ENCODE data around the gene PCNX1. TPM values are rescaled to one million over a fixed set of nuclear protein-coding genes. Genes with fewer than 3 reads are reported as not detected.

Gene PCNX1
- total and polyA plus RNA-seq, 4 donors: 5.7 to 41.2 (median 18.2) TPM

DNA sequence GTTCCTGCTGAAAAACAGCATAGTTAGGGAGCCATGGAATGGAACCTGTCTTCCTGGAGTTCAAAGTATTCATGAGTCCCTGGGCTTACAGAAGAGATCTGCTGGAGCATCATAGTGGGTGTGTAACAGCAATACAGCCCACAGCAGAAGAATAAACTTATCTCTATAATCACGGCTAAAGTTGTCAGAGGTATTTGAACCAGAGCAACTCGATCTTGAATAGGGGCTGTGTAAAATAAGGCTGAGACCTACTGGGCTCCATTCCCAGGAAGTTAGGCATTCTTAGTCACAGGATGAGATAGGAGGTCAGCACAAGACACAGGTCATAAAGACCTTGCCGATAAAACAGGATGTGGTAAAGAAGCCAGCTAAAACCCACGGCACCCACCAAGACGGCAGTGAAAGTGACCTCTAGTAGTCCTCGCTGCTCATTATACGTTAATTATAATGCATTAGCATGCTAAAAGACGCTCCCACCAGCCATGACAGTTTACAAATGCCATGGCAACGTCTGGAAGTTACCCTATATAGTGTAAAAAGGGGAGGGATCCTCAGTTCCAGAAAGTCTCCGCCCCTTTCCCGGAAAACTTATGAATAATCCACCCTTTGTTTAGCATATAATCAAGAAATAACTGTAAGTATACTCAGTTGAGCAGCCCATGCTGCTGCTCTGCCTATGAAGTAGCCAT, 223.4 kb downstream of the PCNX1 start:
- 68% methylated on average over 11 of the region's 11 CpGs for WGBS
- no peak for TF ChIP-seq FOXA2 (IDR thresholded peaks at IDR 0.05)
- peak; percentile 65 for TF ChIP-seq NR2F2 (IDR thresholded peaks at IDR 0.05)
- no peak for TF ChIP-seq RAD21 (IDR thresholded peaks at IDR 0.05)
- no peak for TF ChIP-seq GABPA (IDR thresholded peaks at IDR 0.05 in 1 of 2, conservative IDR thresholded peaks at IDR 0.05 in 1 of 2)

DNA sequence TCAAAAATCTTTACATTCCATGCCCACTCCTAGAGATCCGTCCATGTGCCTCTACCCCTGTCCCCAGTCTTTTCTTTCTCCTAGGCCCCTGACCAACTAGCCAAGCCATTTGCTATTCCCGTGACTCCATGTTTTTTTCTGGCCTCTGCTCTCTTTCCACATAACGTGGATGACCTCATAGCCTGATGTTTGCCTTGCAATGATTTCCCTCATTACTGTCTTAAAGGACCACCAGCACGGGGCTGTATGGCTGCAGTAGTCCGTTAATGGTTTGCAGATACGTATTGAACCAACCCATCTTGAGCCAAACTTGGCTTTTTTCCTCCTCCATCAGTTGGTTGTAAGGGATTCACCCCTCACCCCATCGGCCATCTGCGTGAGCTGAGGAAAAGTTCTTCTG, 226.0 kb downstream of the PCNX1 start:
- no peak overlapping the region for H3K9ac ChIP-seq (ENCODE audit: low read depth in 1 of 2, low read length in 2 of 2)
- no peak overlapping the region for H3K27ac ChIP-seq (ENCODE audit: low read depth in 1 of 2, low read length in 2 of 2)
- DNase-seq (ENCODE audit: low spot score): no peak
- H3K9me3 ChIP-seq (ENCODE audit: control insufficient read depth in 4 of 4, low read length in 3 of 4): no peaks in the 10 kb centered on the region
- TF ChIP-seq JUND (IDR thresholded peaks at IDR 0.05) (no peak), HNF4A (conservative IDR thresholded peaks at IDR 0.05) (no peak)
- TF ChIP-seq, protein P1, sequence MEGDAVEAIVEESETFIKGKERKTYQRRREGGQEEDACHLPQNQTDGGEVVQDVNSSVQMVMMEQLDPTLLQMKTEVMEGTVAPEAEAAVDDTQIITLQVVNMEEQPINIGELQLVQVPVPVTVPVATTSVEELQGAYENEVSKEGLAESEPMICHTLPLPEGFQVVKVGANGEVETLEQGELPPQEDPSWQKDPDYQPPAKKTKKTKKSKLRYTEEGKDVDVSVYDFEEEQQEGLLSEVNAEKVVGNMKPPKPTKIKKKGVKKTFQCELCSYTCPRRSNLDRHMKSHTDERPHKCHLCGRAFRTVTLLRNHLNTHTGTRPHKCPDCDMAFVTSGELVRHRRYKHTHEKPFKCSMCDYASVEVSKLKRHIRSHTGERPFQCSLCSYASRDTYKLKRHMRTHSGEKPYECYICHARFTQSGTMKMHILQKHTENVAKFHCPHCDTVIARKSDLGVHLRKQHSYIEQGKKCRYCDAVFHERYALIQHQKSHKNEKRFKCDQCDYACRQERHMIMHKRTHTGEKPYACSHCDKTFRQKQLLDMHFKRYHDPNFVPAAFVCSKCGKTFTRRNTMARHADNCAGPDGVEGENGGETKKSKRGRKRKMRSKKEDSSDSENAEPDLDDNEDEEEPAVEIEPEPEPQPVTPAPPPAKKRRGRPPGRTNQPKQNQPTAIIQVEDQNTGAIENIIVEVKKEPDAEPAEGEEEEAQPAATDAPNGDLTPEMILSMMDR (IDR thresholded peaks at IDR 0.05; ENCODE audit: low read depth, low read length, missing input control): no peak
- WGBS: 96% methylated on average over 8 of the region's 8 CpGs
- H3K27me3 ChIP-seq (ENCODE audit: control insufficient read depth in 4 of 4, insufficient read depth in 4 of 4, low read length in 3 of 4): no peaks in the 10 kb centered on the region
- no peaks in the 10 kb centered on the region for H3K36me3 ChIP-seq (ENCODE audit: control insufficient read depth in 4 of 4, insufficient read depth in 3 of 4, low read depth in 1 of 4, low read length in 3 of 4)
- H3K4me1 ChIP-seq (ENCODE audit: control insufficient read depth in 4 of 4, insufficient read depth in 4 of 4, low read length in 3 of 4): peaks cover 0 to 3% (median 0%) of the 10 kb centered on the region in 4 donors
- no peak overlapping the region for H3K4me3 ChIP-seq (ENCODE audit: low read depth in 1 of 3, low read length in 3 of 3)

More for the DNA sequence above, 223.4 kb downstream of the PCNX1 start:
- H3K4me3 ChIP-seq (ENCODE audit: low read depth in 1 of 3, low read length in 3 of 3): no peak overlapping the region
- H3K36me3 ChIP-seq (ENCODE audit: control insufficient read depth in 4 of 4, insufficient read depth in 3 of 4, low read depth in 1 of 4, low read length in 3 of 4): no peaks in the 10 kb centered on the region
- DNase-seq (ENCODE audit: low spot score): no peak
- H3K27me3 ChIP-seq (ENCODE audit: control insufficient read depth in 4 of 4, insufficient read depth in 4 of 4, low read length in 3 of 4): no peaks in the 10 kb centered on the region
- H3K9ac ChIP-seq (ENCODE audit: low read depth in 1 of 2, low read length in 2 of 2): no peak overlapping the region
- H3K9me3 ChIP-seq (ENCODE audit: control insufficient read depth in 4 of 4, low read length in 3 of 4): no peaks in the 10 kb centered on the region
- peaks cover 0 to 3% (median 0%) of the 10 kb centered on the region in 4 donors for H3K4me1 ChIP-seq (ENCODE audit: control insufficient read depth in 4 of 4, insufficient read depth in 4 of 4, low read length in 3 of 4)
- no peak overlapping the region for H3K27ac ChIP-seq (ENCODE audit: low read depth in 1 of 2, low read length in 2 of 2)

DNA sequence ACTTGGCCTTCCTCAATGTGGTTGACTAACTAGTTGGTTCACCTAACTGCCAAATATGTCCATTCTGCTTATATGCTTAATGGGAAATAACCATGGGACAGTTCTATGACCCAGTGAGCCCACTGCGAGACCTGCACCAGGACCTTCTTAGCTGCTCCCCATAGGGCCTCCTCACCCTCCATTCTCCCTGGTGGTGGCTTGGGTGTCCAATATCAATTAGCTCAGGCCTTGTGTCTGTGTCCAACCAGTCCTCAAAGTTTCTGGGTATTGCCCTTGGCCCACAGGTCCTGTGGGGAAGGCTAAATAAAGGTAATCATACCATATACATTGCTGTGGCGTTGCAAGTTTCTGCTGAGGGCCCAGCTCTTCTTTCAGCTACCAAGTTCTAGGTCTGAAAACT, 228.2 kb downstream of the PCNX1 start:
- Histone ChIP-seq H3K4me3 (ENCODE audit: low read depth in 1 of 3, low read length in 3 of 3) (no peak overlapping the region), H3K4me1 (ENCODE audit: control insufficient read depth in 4 of 4, insufficient read depth in 4 of 4, low read length in 3 of 4) (peaks cover 0 to 4% (median 3%) of the 10 kb centered on the region in 4 donors), H3K9me3 (ENCODE audit: control insufficient read depth in 4 of 4, low read length in 3 of 4) (no peaks in the 10 kb centered on the region), H3K9ac (ENCODE audit: low read depth in 1 of 2, low read length in 2 of 2) (no peak overlapping the region), H3K27me3 (ENCODE audit: control insufficient read depth in 4 of 4, insufficient read depth in 4 of 4, low read length in 3 of 4) (no peaks in the 10 kb centered on the region), H3K27ac (ENCODE audit: low read depth in 1 of 2, low read length in 2 of 2) (no peak overlapping the region), H3K36me3 (ENCODE audit: control insufficient read depth in 4 of 4, insufficient read depth in 3 of 4, low read depth in 1 of 4, low read length in 3 of 4) (no peaks in the 10 kb centered on the region)
- no peak for DNase-seq (ENCODE audit: low spot score)
- WGBS: 98% methylated on average over 2 of the region's 2 CpGs
- TF ChIP-seq RAD21 (IDR thresholded peaks at IDR 0.05) (no peak), ATF3 (IDR thresholded peaks at IDR 0.05) (no peak), RXRA (IDR thresholded peaks at IDR 0.05) (no peak), EGR1 (IDR thresholded peaks at IDR 0.05; ENCODE audit: low read depth in 2 of 2) (no peak), TAF1 (conservative IDR thresholded peaks at IDR 0.05) (no peak), SP1 (IDR thresholded peaks at IDR 0.05) (no peak), GABPA (IDR thresholded peaks at IDR 0.05 in 1 of 2, conservative IDR thresholded peaks at IDR 0.05 in 1 of 2) (no peak), HNF4A (conservative IDR thresholded peaks at IDR 0.05) (no peak), FOXA1 (IDR thresholded peaks at IDR 0.05) (no peak)

Measured in liver (tissue), 9 donors.